Measurements from ENCODE around the gene PROSER3.

DNA sequence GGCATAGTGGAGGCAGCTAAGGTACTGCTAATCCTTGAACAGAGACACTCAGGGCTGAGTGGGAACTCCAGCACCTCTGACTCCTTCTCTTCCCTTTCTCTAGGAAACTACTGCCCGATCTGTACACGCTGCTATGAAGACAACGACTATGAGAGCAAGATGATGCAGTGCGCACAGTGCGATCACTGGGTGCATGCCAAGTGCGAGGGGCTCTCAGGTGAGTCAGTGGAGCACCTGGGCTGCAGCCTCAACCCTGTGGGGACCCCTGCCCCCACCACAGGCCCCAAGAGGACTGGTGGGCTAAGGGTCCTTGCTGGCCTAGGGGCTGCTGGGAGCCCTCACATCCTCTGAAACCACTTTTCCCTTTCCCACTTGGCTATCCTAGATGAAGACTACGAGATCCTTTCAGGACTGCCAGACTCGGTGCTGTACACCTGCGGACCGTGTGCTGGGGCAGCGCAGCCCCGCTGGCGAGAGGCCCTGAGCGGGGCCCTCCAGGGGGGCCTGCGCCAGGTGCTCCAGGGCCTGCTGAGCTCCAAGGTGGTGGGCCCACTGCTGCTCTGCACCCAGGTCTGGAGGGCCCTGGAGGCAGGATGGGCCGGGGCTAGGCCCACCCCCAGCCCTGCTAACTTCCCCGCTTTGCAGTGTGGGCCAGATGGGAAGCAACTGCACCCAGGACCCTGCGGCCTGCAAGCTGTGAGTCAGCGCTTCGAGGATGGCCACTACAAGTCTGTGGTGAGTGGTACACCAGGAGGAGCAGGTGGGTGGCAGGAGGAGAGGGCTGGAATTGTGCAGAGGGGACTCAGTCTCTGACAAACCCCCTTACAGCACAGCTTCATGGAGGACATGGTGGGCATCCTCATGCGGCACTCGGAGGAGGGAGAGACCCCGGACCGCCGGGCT, 30.7 kb upstream of the PROSER3 start:
- TF ChIP-seq CTCF (IDR thresholded peaks at IDR 0.05), result no peak
- no peak for TF ChIP-seq POLR2AphosphoS5 (IDR thresholded peaks at IDR 0.05)
- no peak for TF ChIP-seq POLR2A (IDR thresholded peaks at IDR 0.05)
- TF ChIP-seq EP300 (IDR thresholded peaks at IDR 0.05), result no peak

All from gastroesophageal sphincter (tissue), 3 donors.